K562 (cell line): ENCODE data around the gene DLGAP1. TPM values are rescaled to one million over a fixed set of nuclear protein-coding genes. Genes with fewer than 3 reads are reported as not detected.
"Not testable (repeated sequence)": the region's sequence is repeated elsewhere in the genome, so short reads cannot be mapped to it uniquely, and the experiment has no call there.

Source experiments
- ARID1B ChIP-seq: fragments of 450-650 bp; IDR thresholded peaks from 2 replicates; pipeline ENCODE4 v1.6.1; 2016; ENCODE audit warnings: antibody characterized with exemption, mild to moderate bottlenecking, inconsistent platforms
- ARNT ChIP-seq, 2 experiments: fragments of 450-650 bp; IDR thresholded peaks; 2 replicates each; pipeline ENCODE4 v1.6.1; 2016; ENCODE audit warnings: mild to moderate bottlenecking in 1 of 2
- HDAC1 ChIP-seq, 2 experiments: fragments of 450-650 bp; IDR thresholded peaks; 2 replicates each; pipeline ENCODE4 v1.6.1; 2016 to 2017; ENCODE audit warnings: inconsistent platforms in 1 of 2, mild to moderate bottlenecking in 1 of 2, moderate library complexity in 1 of 2
- MEIS2 ChIP-seq: fragments of 450-650 bp; IDR thresholded peaks from 2 replicates; pipeline ENCODE4 v1.6.1; 2014; ENCODE audit warnings: mild to moderate bottlenecking; ENCODE audit not compliant: partially characterized antibody
- THRB ChIP-seq: fragments of 450-650 bp; formaldehyde crosslinking; conservative IDR thresholded peaks from 2 replicates; pipeline ENCODE4 v1.4.0; 2022; ENCODE audit warnings: mild to moderate bottlenecking, missing genetic modification characterization
- ZNF512 ChIP-seq: IDR thresholded peaks from 2 replicates; pipeline ENCODE4 v1.6.1; 2016; ENCODE audit warnings: missing genetic modification characterization, missing compliant biosample characterization
- polyA plus RNA-seq, 8 experiments: library from polyadenylated mRNA; depleted of rRNA in 4 of 8; stranded (reverse) in 5 of 8; unstranded in 3 of 8; fragments of >200 nt; fragmentation: Nextera tagmentation in 2 of 8; fragmentation: Illumina TruSeq in 1 of 8; extraction: Ambion mirVana in 2 of 8; extraction: Trizol in 1 of 8; gene quantifications; 2 replicates each; pipeline versions ENCODE4 v1.2.1 to v1.2.3, GENCODE V29; 2011 to 2014; ENCODE audit warnings: inconsistent platforms in 1 of 8, missing spikeins in 1 of 8
- total RNA-seq, 7 experiments: library from RNA; depleted of rRNA in 6 of 7; stranded (reverse); fragments of >200 nt in 6 of 7; fragmentation: Illumina TruSeq in 2 of 7; extraction: Trizol in 2 of 7; gene quantifications; 2 replicates each; pipeline versions ENCODE4 v1.2.1 to v1.2.3, GENCODE V29; 2011 to 2021; ENCODE audit warnings: low replicate concordance in 1 of 7
- TF ChIP-seq, protein P1 (sequence below): fragments of 450-650 bp; formaldehyde crosslinking; IDR thresholded peaks from 2 replicates; pipeline ENCODE4 v1.4.0; 2022; ENCODE audit warnings: missing genetic modification characterization
- TF ChIP-seq, protein P2 (sequence below): fragments of 450-650 bp; IDR thresholded peaks from 2 replicates; pipeline ENCODE4 v1.6.1; 2017; ENCODE audit warnings: antibody characterized with exemption
- TF ChIP-seq, protein P3 (sequence below), 2 experiments: fragments of 450-650 bp in 1 of 2; sonication (generic) in 1 of 2; formaldehyde crosslinking in 1 of 2; IDR thresholded peaks; 2 replicates each; pipeline versions ENCODE4 v1.7.1 to v1.9.0; 2016 to 2022; ENCODE audit warnings: inconsistent platforms in 1 of 2, mild to moderate bottlenecking in 1 of 2, missing genetic modification reagents in 1 of 2

The DLGAP1 gene
- total and polyA plus RNA-seq, 9 of the 15 experiments (the other 6 are each of a cell fraction or from before 2014, with no cell fraction given), result 0.04 to 0.22 (median 0.08) TPM

DNA sequence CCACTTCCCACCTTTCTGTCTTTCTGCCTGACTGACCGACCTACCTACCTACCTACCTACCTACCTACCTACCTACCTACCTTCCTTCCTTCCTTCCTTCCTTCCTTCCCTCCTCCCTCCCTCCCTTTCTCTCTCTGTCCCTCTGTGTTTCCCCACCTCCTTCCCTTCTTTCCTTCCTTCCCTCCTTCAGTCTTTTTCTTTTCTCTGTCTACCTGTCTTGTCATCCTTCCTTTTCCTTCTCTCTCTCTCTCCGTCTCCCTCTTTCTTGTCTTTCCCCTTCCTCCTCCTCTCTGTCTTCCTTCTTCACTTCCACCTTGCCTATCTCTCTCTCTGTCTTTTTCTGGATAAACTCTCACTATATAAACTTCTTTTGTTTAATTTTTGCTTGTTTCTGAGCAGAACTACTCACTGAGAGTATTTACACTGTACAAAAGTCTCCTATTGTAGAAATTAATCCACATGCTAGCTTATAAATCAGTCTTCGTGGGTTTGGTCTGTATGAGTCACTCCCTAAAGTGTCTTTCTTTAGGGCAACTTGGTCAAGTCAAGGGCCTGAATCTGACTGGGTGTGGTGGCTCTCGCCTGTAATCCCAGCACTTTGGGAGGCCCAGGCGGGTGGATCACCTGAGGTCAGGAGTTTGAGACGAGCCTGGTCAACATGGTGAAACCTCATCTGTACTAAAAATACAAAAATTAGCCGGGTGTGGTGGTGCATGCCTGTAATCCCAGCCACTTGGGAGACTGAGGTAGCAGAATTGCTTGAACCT is 871.8 kb downstream of the DLGAP1 start (continued):
- TF ChIP-seq ZNF512 (tag) (peak; percentile 92), HDAC1 (IDR thresholded peaks at IDR 0.05) (peak in 1 of 2 experiments; percentile 36; a peak in 1 of 4 replicates), ARNT (IDR thresholded peaks at IDR 0.05) (0 out of 4 replicates have a peak, but pooled peaks of 1 of the 2 experiments have one; percentile 50), ARID1B (0 out of 2 replicates have a peak, but pooled peaks have one; percentile 31), MEIS2 (peak; percentile 59), THRB (CRISPR knock-in tag) (peak; percentile 89)
- TF ChIP-seq, protein P1, sequence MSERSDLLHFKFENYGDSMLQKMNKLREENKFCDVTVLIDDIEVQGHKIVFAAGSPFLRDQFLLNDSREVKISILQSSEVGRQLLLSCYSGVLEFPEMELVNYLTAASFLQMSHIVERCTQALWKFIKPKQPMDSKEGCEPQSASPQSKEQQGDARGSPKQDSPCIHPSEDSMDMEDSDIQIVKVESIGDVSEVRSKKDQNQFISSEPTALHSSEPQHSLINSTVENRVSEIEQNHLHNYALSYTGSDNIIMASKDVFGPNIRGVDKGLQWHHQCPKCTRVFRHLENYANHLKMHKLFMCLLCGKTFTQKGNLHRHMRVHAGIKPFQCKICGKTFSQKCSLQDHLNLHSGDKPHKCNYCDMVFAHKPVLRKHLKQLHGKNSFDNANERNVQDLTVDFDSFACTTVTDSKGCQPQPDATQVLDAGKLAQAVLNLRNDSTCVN (CRISPR knock-in tag), result peak; percentile 88
- TF ChIP-seq, protein P2, sequence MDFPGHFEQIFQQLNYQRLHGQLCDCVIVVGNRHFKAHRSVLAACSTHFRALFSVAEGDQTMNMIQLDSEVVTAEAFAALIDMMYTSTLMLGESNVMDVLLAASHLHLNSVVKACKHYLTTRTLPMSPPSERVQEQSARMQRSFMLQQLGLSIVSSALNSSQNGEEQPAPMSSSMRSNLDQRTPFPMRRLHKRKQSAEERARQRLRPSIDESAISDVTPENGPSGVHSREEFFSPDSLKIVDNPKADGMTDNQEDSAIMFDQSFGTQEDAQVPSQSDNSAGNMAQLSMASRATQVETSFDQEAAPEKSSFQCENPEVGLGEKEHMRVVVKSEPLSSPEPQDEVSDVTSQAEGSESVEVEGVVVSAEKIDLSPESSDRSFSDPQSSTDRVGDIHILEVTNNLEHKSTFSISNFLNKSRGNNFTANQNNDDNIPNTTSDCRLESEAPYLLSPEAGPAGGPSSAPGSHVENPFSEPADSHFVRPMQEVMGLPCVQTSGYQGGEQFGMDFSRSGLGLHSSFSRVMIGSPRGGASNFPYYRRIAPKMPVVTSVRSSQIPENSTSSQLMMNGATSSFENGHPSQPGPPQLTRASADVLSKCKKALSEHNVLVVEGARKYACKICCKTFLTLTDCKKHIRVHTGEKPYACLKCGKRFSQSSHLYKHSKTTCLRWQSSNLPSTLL, result peak; percentile 64; the same call in 1 of the 2 replicates
- TF ChIP-seq, protein P3, sequence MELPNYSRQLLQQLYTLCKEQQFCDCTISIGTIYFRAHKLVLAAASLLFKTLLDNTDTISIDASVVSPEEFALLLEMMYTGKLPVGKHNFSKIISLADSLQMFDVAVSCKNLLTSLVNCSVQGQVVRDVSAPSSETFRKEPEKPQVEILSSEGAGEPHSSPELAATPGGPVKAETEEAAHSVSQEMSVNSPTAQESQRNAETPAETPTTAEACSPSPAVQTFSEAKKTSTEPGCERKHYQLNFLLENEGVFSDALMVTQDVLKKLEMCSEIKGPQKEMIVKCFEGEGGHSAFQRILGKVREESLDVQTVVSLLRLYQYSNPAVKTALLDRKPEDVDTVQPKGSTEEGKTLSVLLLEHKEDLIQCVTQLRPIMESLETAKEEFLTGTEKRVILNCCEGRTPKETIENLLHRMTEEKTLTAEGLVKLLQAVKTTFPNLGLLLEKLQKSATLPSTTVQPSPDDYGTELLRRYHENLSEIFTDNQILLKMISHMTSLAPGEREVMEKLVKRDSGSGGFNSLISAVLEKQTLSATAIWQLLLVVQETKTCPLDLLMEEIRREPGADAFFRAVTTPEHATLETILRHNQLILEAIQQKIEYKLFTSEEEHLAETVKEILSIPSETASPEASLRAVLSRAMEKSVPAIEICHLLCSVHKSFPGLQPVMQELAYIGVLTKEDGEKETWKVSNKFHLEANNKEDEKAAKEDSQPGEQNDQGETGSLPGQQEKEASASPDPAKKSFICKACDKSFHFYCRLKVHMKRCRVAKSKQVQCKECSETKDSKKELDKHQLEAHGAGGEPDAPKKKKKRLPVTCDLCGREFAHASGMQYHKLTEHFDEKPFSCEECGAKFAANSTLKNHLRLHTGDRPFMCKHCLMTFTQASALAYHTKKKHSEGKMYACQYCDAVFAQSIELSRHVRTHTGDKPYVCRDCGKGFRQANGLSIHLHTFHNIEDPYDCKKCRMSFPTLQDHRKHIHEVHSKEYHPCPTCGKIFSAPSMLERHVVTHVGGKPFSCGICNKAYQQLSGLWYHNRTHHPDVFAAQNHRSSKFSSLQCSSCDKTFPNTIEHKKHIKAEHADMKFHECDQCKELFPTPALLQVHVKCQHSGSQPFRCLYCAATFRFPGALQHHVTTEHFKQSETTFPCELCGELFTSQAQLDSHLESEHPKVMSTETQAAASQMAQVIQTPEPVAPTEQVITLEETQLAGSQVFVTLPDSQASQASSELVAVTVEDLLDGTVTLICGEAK (IDR thresholded peaks at IDR 0.05), result peak; percentile 12; the same call in 1 of the 2 replicates
- TF ChIP-seq, protein P3 (CRISPR knock-in tag; IDR thresholded peaks at IDR 0.05), result not testable (repeated sequence)
